Occipital lobe (tissue), 2 donors: Measurements from ENCODE around the gene ICOSLG. TPM values are rescaled to one million over a fixed set of nuclear protein-coding genes. Genes with fewer than 3 reads are reported as not detected.
"Not testable (repeated sequence)": the region's sequence is repeated elsewhere in the genome, so short reads cannot be mapped to it uniquely, and the experiment has no call there.

Experiments used
- DNase-seq: peaks from one replicate; lab custom pipeline; 2025; lab: John Stamatoyannopoulos, UW
- total RNA-seq: library from RNA; depleted of rRNA; stranded (reverse); fragments of >200 nt; gene quantifications from one replicate; pipeline ENCODE4 v1.2.3, GENCODE V29; 2014

ICOSLG gene
- 0.31 TPM for total RNA-seq

- not testable (repeated sequence) for DNase-seq
These were observed at the start of gene ICOSLG for GRCh38 chr21:44240842-44241241. TSS of gene ICOSLG (minus strand) at chr21:44240943. CDS start at chr21:44240817, 126 bp downstream.

GRCh38 chr21:44289381-44290010 lies 48.8 kb upstream of the ICOSLG start:
- no peak for DNase-seq

GRCh38 chr21:44288251-44289110 lies 47.7 kb upstream of the ICOSLG start:
- DNase-seq: no peak

- DNase-seq: no peak
These were observed 46.2 kb upstream of the ICOSLG start for GRCh38 chr21:44286716-44287632.

GRCh38 chr21:44286086-44286715 lies 45.5 kb upstream of the ICOSLG start:
- no peak for DNase-seq

- no peak for DNase-seq
These were observed 44.6 kb upstream of the ICOSLG start, which contains the start of gene AIRE for GRCh38 chr21:44285138-44285992. TSS of gene AIRE (plus strand) at chr21:44285876. CDS start at chr21:44286007, 131 bp downstream.

GRCh38 chr21:44283948-44284347 lies 43.2 kb upstream of the ICOSLG start:
- DNase-seq: no peak

- not testable (repeated sequence) for DNase-seq
These were observed 42.6 kb upstream of the ICOSLG start for GRCh38 chr21:44283211-44283785.

GRCh38 chr21:44282370-44282769 lies 41.6 kb upstream of the ICOSLG start:
- no peak for DNase-seq

GRCh38 chr21:44281801-44282200 lies 41.1 kb upstream of the ICOSLG start:
- DNase-seq: no peak

GRCh38 chr21:44279354-44280260 lies 38.9 kb upstream of the ICOSLG start:
- DNase-seq: no peak

GRCh38 chr21:44275041-44275440 lies 34.3 kb upstream of the ICOSLG start:
- DNase-seq: no peak

GRCh38 chr21:44273046-44273445 lies 32.3 kb upstream of the ICOSLG start:
- DNase-seq: no peak

GRCh38 chr21:44272284-44272858 lies 31.6 kb upstream of the ICOSLG start:
- no peak for DNase-seq

GRCh38 chr21:44271558-44272283 lies 31.0 kb upstream of the ICOSLG start:
- no peak for DNase-seq

GRCh38 chr21:44269090-44269489 lies 28.3 kb upstream of the ICOSLG start:
- DNase-seq: no peak

- DNase-seq: no peak
These were observed 27.0 kb upstream of the ICOSLG start for GRCh38 chr21:44267655-44268142.
